Measurements from ENCODE around the gene COA6.

DNA sequence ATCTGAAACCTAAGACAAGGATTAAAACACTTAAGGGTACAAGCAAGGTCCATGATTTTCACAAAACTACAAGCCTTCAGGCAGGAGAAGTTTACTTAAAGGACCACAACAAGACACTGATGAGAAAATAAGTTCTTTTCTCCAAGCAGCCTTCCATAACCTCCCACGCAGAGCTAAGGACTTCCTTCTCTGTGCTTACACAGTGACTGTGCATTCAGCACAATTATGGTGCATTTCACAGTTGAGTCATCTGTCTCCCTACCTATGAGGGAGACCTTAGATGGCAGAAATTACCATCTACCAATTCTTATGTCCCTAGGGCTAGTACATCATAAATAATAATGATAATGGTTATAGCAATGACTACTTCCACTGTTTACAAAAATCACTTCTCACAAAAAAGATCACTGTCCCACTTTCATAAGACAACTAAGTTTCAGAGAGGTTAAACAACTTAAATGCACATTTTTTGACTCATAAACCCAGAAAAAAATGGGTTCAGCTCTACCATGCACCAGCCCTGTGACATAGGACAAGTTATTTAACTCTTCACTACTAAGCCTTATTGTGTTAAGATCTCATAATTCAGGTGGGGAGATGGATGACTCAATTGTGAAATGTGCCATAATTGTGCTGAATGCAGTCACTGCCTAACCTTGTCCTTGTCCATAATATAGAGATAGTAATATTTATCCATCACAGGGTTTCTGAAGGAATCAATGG is 60.5 kb downstream of the COA6 start:
- TF ChIP-seq, protein P1, sequence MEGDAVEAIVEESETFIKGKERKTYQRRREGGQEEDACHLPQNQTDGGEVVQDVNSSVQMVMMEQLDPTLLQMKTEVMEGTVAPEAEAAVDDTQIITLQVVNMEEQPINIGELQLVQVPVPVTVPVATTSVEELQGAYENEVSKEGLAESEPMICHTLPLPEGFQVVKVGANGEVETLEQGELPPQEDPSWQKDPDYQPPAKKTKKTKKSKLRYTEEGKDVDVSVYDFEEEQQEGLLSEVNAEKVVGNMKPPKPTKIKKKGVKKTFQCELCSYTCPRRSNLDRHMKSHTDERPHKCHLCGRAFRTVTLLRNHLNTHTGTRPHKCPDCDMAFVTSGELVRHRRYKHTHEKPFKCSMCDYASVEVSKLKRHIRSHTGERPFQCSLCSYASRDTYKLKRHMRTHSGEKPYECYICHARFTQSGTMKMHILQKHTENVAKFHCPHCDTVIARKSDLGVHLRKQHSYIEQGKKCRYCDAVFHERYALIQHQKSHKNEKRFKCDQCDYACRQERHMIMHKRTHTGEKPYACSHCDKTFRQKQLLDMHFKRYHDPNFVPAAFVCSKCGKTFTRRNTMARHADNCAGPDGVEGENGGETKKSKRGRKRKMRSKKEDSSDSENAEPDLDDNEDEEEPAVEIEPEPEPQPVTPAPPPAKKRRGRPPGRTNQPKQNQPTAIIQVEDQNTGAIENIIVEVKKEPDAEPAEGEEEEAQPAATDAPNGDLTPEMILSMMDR (IDR thresholded peaks at IDR 0.05; ENCODE audit: low read length), result no peak
- TF ChIP-seq EZH2 (optimal IDR thresholded peaks at IDR 0.05; ENCODE audit: low read depth, low read length) (no peak), EZH2phosphoT487 (IDR thresholded peaks at IDR 0.05; ENCODE audit: low read length) (no peak)
